ENCODE results near the gene FAT2. TPM values are rescaled to one million over a fixed set of nuclear protein-coding genes. Genes with fewer than 3 reads are reported as not detected.

Gene FAT2
- total and polyA plus RNA-seq, 2 experiments from 2014 or later: 0.06 to 0.59 TPM

DNA sequence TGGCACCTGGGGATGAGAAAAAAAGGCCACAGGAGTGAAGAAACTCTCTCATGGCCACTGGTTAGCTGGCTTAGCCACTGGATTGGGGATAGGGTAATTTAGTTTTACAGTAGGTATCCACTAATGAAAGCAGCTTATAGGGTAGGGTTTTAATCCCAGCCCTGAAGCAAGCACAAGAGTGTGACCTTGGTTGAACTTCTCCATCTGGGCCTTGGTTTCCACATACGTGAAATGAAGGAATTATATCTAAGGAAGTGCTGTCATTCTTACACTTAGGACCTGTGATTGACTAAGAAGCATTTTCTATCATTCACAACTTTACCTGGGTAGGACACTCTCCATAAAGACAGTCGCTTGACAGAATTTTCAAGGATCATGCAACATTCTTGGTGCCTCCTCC, 49.6 kb downstream of the FAT2 start (continued):
- TF ChIP-seq, protein P1, sequence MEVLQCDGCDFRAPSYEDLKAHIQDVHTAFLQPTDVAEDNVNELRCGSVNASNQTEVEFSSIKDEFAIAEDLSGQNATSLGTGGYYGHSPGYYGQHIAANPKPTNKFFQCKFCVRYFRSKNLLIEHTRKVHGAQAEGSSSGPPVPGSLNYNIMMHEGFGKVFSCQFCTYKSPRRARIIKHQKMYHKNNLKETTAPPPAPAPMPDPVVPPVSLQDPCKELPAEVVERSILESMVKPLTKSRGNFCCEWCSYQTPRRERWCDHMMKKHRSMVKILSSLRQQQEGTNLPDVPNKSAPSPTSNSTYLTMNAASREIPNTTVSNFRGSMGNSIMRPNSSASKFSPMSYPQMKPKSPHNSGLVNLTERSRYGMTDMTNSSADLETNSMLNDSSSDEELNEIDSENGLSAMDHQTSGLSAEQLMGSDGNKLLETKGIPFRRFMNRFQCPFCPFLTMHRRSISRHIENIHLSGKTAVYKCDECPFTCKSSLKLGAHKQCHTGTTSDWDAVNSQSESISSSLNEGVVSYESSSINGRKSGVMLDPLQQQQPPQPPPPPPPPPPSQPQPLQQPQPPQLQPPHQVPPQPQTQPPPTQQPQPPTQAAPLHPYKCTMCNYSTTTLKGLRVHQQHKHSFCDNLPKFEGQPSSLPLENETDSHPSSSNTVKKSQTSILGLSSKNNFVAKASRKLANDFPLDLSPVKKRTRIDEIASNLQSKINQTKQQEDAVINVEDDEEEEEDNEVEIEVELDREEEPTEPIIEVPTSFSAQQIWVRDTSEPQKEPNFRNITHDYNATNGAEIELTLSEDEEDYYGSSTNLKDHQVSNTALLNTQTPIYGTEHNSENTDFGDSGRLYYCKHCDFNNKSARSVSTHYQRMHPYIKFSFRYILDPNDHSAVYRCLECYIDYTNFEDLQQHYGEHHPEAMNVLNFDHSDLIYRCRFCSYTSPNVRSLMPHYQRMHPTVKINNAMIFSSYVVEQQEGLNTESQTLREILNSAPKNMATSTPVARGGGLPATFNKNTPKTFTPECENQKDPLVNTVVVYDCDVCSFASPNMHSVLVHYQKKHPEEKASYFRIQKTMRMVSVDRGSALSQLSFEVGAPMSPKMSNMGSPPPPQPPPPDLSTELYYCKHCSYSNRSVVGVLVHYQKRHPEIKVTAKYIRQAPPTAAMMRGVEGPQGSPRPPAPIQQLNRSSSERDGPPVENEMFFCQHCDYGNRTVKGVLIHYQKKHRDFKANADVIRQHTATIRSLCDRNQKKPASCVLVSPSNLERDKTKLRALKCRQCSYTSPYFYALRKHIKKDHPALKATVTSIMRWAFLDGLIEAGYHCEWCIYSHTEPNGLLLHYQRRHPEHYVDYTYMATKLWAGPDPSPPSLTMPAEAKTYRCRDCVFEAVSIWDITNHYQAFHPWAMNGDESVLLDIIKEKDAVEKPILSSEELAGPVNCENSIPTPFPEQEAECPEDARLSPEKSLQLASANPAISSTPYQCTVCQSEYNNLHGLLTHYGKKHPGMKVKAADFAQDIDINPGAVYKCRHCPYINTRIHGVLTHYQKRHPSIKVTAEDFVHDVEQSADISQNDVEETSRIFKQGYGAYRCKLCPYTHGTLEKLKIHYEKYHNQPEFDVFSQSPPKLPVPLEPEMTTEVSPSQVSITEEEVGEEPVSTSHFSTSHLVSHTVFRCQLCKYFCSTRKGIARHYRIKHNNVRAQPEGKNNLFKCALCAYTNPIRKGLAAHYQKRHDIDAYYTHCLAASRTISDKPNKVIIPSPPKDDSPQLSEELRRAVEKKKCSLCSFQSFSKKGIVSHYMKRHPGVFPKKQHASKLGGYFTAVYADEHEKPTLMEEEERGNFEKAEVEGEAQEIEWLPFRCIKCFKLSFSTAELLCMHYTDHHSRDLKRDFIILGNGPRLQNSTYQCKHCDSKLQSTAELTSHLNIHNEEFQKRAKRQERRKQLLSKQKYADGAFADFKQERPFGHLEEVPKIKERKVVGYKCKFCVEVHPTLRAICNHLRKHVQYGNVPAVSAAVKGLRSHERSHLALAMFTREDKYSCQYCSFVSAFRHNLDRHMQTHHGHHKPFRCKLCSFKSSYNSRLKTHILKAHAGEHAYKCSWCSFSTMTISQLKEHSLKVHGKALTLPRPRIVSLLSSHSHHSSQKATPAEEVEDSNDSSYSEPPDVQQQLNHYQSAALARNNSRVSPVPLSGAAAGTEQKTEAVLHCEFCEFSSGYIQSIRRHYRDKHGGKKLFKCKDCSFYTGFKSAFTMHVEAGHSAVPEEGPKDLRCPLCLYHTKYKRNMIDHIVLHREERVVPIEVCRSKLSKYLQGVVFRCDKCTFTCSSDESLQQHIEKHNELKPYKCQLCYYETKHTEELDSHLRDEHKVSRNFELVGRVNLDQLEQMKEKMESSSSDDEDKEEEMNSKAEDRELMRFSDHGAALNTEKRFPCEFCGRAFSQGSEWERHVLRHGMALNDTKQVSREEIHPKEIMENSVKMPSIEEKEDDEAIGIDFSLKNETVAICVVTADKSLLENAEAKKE (CRISPR knock-in tag; IDR thresholded peaks at IDR 0.05): no peak

Other genes with a start within 250 kb of the FAT2 start
- gene SLC36A2, start 243.8 kb downstream of the FAT2 start, total RNA-seq (2014; rRNA removed; shearing (Covaris generic)): not detected in 2 replicates
- gene SLC36A2, start 243.8 kb downstream of the FAT2 start, polyA plus RNA-seq (2016; fragmentation: Nextera tagmentation; extraction: Ambion mirVana): 0.08 TPM in 1 of 2 replicates, not detected in the other
- 8.2 and 10.4 TPM in 2 replicates for gene SLC36A1, start 143.7 kb downstream of the FAT2 start, total RNA-seq (2014; rRNA removed; shearing (Covaris generic))
- 3.6 and 5.2 TPM in 2 replicates for gene SLC36A1, start 143.7 kb downstream of the FAT2 start, polyA plus RNA-seq (2016; fragmentation: Nextera tagmentation; extraction: Ambion mirVana)
- gene SPARC, start 95.6 kb upstream of the FAT2 start, total RNA-seq (2014; rRNA removed; shearing (Covaris generic)): 203 and 218 TPM in 2 replicates
- gene SPARC, start 95.6 kb upstream of the FAT2 start, polyA plus RNA-seq (2016; fragmentation: Nextera tagmentation; extraction: Ambion mirVana): 200 and 225 TPM in 2 replicates
- 118 and 123 TPM in 2 replicates for gene ATOX1, start 167.3 kb upstream of the FAT2 start, total RNA-seq (2014; rRNA removed; shearing (Covaris generic))
- 120 and 134 TPM in 2 replicates for gene ATOX1, start 167.3 kb upstream of the FAT2 start, polyA plus RNA-seq (2016; fragmentation: Nextera tagmentation; extraction: Ambion mirVana)
- gene G3BP1, start 180.6 kb upstream of the FAT2 start, total RNA-seq (2014; rRNA removed; shearing (Covaris generic)): 323 and 345 TPM in 2 replicates
- 158 and 183 TPM in 2 replicates for gene G3BP1, start 180.6 kb upstream of the FAT2 start, polyA plus RNA-seq (2016; fragmentation: Nextera tagmentation; extraction: Ambion mirVana)